ENCODE measurements around the gene INPP5B. TPM values are rescaled to one million over a fixed set of nuclear protein-coding genes. Genes with fewer than 3 reads are reported as not detected.
"Not testable (repeated sequence)": the region's sequence is repeated elsewhere in the genome, so short reads cannot be mapped to it uniquely, and the experiment has no call there.

INPP5B gene
- total and polyA plus RNA-seq, 4 donors: 11.5 to 26.6 (median 21.4) TPM

GRCh38 chr1:37973684-37974083 lies 26.8 kb upstream of the INPP5B start:
- not testable (repeated sequence) for H3K4me1 ChIP-seq (ENCODE audit: control insufficient read depth, insufficient read depth, low read length); H3K27ac ChIP-seq (ENCODE audit: low read depth, low read length); H3K27me3 ChIP-seq (ENCODE audit: control insufficient read depth, insufficient read depth, low read length); H3K9me3 ChIP-seq (ENCODE audit: control insufficient read depth, insufficient read depth, low read length); H3K4me3 ChIP-seq (ENCODE audit: low read depth, low read length); DNase-seq (ENCODE audit: low read depth in 4 of 6, low spot score in 6 of 6)
- no CpG with 5 or more reads among the region's 5 CpGs for WGBS (ENCODE audit: insufficient coverage)
- peaks cover 42% of the 10 kb centered on the region for H3K36me3 ChIP-seq (ENCODE audit: control insufficient read depth, insufficient read depth, low read length)

GRCh38 chr1:37965301-37965700 lies 18.4 kb upstream of the INPP5B start:
- Histone ChIP-seq H3K4me3 (ENCODE audit: low read depth, low read length) (no peak overlapping the region), H3K36me3 (ENCODE audit: control insufficient read depth, insufficient read depth, low read length) (peaks cover 69% of the 10 kb centered on the region), H3K4me1 (ENCODE audit: control insufficient read depth, insufficient read depth, low read length) (no peaks in the 10 kb centered on the region), H3K27me3 (ENCODE audit: control insufficient read depth, insufficient read depth, low read length) (no peaks in the 10 kb centered on the region), H3K9me3 (ENCODE audit: control insufficient read depth, insufficient read depth, low read length) (no peaks in the 10 kb centered on the region), H3K27ac (ENCODE audit: low read depth, low read length) (no peak overlapping the region)
- 100% methylated on average over 1 of the region's 4 CpGs for WGBS (ENCODE audit: insufficient coverage)
- DNase-seq (ENCODE audit: low read depth in 4 of 6, low spot score in 6 of 6): no peak

- H3K27ac ChIP-seq (ENCODE audit: low read depth, low read length); H3K9me3 ChIP-seq (ENCODE audit: control insufficient read depth, insufficient read depth, low read length); DNase-seq (ENCODE audit: low read depth in 4 of 6, low spot score in 6 of 6); H3K4me1 ChIP-seq (ENCODE audit: control insufficient read depth, insufficient read depth, low read length); H3K27me3 ChIP-seq (ENCODE audit: control insufficient read depth, insufficient read depth, low read length); H3K4me3 ChIP-seq (ENCODE audit: low read depth, low read length): not testable (repeated sequence)
- 100% methylated on average over 1 of the region's 12 CpGs for WGBS (ENCODE audit: insufficient coverage)
- peaks cover 74% of the 10 kb centered on the region for H3K36me3 ChIP-seq (ENCODE audit: control insufficient read depth, insufficient read depth, low read length)
These were observed 17.3 kb upstream of the INPP5B start for GRCh38 chr1:37964106-37964505.

- peaks cover 58% of the 10 kb centered on the region for H3K36me3 ChIP-seq (ENCODE audit: control insufficient read depth, insufficient read depth, low read length)
- WGBS (ENCODE audit: insufficient coverage): no CpG with 5 or more reads among the region's 2 CpGs
- no peak for DNase-seq (ENCODE audit: low read depth in 4 of 6, low spot score in 6 of 6)
- H3K9me3 ChIP-seq (ENCODE audit: control insufficient read depth, insufficient read depth, low read length): no peaks in the 10 kb centered on the region
- H3K4me3 ChIP-seq (ENCODE audit: low read depth, low read length): no peak overlapping the region
- no peak overlapping the region for H3K27ac ChIP-seq (ENCODE audit: low read depth, low read length)
- H3K4me1 ChIP-seq (ENCODE audit: control insufficient read depth, insufficient read depth, low read length): no peaks in the 10 kb centered on the region
- H3K27me3 ChIP-seq (ENCODE audit: control insufficient read depth, insufficient read depth, low read length): no peaks in the 10 kb centered on the region
These were observed 11.8 kb upstream of the INPP5B start for GRCh38 chr1:37958690-37959089.

- 68% methylated on average over 3 of the region's 3 CpGs for WGBS (ENCODE audit: insufficient coverage)
- Histone ChIP-seq H3K4me1 (ENCODE audit: control insufficient read depth, insufficient read depth, low read length) (no peaks in the 10 kb centered on the region), H3K4me3 (ENCODE audit: low read depth, low read length) (no peak overlapping the region), H3K36me3 (ENCODE audit: control insufficient read depth, insufficient read depth, low read length) (peaks cover 40% of the 10 kb centered on the region), H3K27ac (ENCODE audit: low read depth, low read length) (no peak overlapping the region), H3K27me3 (ENCODE audit: control insufficient read depth, insufficient read depth, low read length) (no peaks in the 10 kb centered on the region), H3K9me3 (ENCODE audit: control insufficient read depth, insufficient read depth, low read length) (no peaks in the 10 kb centered on the region)
- DNase-seq (ENCODE audit: low read depth in 4 of 6, low spot score in 6 of 6): no peak
These were observed 8.8 kb upstream of the INPP5B start for GRCh38 chr1:37955685-37956084.

- H3K27ac ChIP-seq (ENCODE audit: low read depth, low read length): no peak overlapping the region
- peaks cover 31% of the 10 kb centered on the region for H3K36me3 ChIP-seq (ENCODE audit: control insufficient read depth, insufficient read depth, low read length)
- H3K4me3 ChIP-seq (ENCODE audit: low read depth, low read length): no peak overlapping the region
- no peaks in the 10 kb centered on the region for H3K4me1 ChIP-seq (ENCODE audit: control insufficient read depth, insufficient read depth, low read length)
- no peaks in the 10 kb centered on the region for H3K9me3 ChIP-seq (ENCODE audit: control insufficient read depth, insufficient read depth, low read length)
- WGBS (ENCODE audit: insufficient coverage): 77% methylated on average over 1 of the region's 3 CpGs
- no peaks in the 10 kb centered on the region for H3K27me3 ChIP-seq (ENCODE audit: control insufficient read depth, insufficient read depth, low read length)
- DNase-seq (ENCODE audit: low read depth in 4 of 6, low spot score in 6 of 6): no peak
These were observed 7.6 kb upstream of the INPP5B start for GRCh38 chr1:37954316-37954971.

GRCh38 chr1:37952738-37953137 lies 5.9 kb upstream of the INPP5B start:
- DNase-seq (ENCODE audit: low read depth in 4 of 6, low spot score in 6 of 6): no peak
- no peak overlapping the region for H3K27ac ChIP-seq (ENCODE audit: low read depth, low read length)
- no peaks in the 10 kb centered on the region for H3K27me3 ChIP-seq (ENCODE audit: control insufficient read depth, insufficient read depth, low read length)
- H3K4me3 ChIP-seq (ENCODE audit: low read depth, low read length): no peak overlapping the region
- no peaks in the 10 kb centered on the region for H3K9me3 ChIP-seq (ENCODE audit: control insufficient read depth, insufficient read depth, low read length)
- H3K4me1 ChIP-seq (ENCODE audit: control insufficient read depth, insufficient read depth, low read length): no peaks in the 10 kb centered on the region
- WGBS (ENCODE audit: insufficient coverage): 55% methylated on average over 2 of the region's 3 CpGs
- H3K36me3 ChIP-seq (ENCODE audit: control insufficient read depth, insufficient read depth, low read length): peaks cover 19% of the 10 kb centered on the region

- H3K9me3 ChIP-seq (ENCODE audit: control insufficient read depth, insufficient read depth, low read length): no peaks in the 10 kb centered on the region
- H3K27ac ChIP-seq (ENCODE audit: low read depth, low read length): no peak overlapping the region
- no peak overlapping the region for H3K4me3 ChIP-seq (ENCODE audit: low read depth, low read length)
- DNase-seq (ENCODE audit: low read depth in 4 of 6, low spot score in 6 of 6): no peak
- H3K27me3 ChIP-seq (ENCODE audit: control insufficient read depth, insufficient read depth, low read length): no peaks in the 10 kb centered on the region
- WGBS (ENCODE audit: insufficient coverage): 71% methylated on average over 4 of the region's 4 CpGs
- H3K4me1 ChIP-seq (ENCODE audit: control insufficient read depth, insufficient read depth, low read length): peaks cover 4% of the 10 kb centered on the region
- peaks cover 14% of the 10 kb centered on the region for H3K36me3 ChIP-seq (ENCODE audit: control insufficient read depth, insufficient read depth, low read length)
These were observed 5.2 kb upstream of the INPP5B start for GRCh38 chr1:37951783-37952624.

GRCh38 chr1:37951041-37951782 lies 4.4 kb upstream of the INPP5B start:
- Histone ChIP-seq H3K36me3 (ENCODE audit: control insufficient read depth, insufficient read depth, low read length) (peaks cover 8% of the 10 kb centered on the region), H3K9me3 (ENCODE audit: control insufficient read depth, insufficient read depth, low read length) (no peaks in the 10 kb centered on the region), H3K4me3 (ENCODE audit: low read depth, low read length) (no peak overlapping the region), H3K27ac (ENCODE audit: low read depth, low read length) (no peak overlapping the region), H3K27me3 (ENCODE audit: control insufficient read depth, insufficient read depth, low read length) (no peaks in the 10 kb centered on the region), H3K4me1 (ENCODE audit: control insufficient read depth, insufficient read depth, low read length) (peaks cover 11% of the 10 kb centered on the region)
- no peak for DNase-seq (ENCODE audit: low read depth in 4 of 6, low spot score in 6 of 6)
- 76% methylated on average over 8 of the region's 11 CpGs for WGBS (ENCODE audit: insufficient coverage)

All from spinal cord (tissue), 10 donors.